Peyer's patch (tissue), 4 donors: ENCODE measurements around the gene RPS2.

Experiments
- CTCF ChIP-seq, 6 experiments: fragments of 450-650 bp in 4 of 6; fragments of 200-600 bp in 2 of 6; sonication (generic) in 1 of 6; IDR thresholded peaks; one replicate each; pipeline ENCODE4 v1.5.1; 2017 to 2019; ENCODE audit warnings: antibody characterized with exemption in 6 of 6, mild to moderate bottlenecking in 3 of 6, moderate library complexity in 1 of 6
- POLR2A ChIP-seq, 2 donors: fragments of 450-650 bp; IDR thresholded peaks; one replicate each; pipeline ENCODE4 v1.5.1; 2017; ENCODE audit warnings: antibody characterized with exemption in 2 of 2, mild to moderate bottlenecking in 2 of 2, moderate library complexity in 2 of 2

GRCh38 chr16:1991588-1991947, 26.9 kb upstream of the RPS2 start:
- TF ChIP-seq CTCF (IDR thresholded peaks at IDR 0.05) (no peak), POLR2A (IDR thresholded peaks at IDR 0.05) (no peak)
